Dedifferentiated amniotic fluid mesenchymal stem cell (primary cell): ENCODE data around the gene NOTCH2.
A peak's percentile ranks its signal among the peaks of the same experiment; 100 is the strongest.

Experiments used
- DNase-seq: peaks from one replicate; pipeline ENCODE4 v3.0.0-alpha.2; 2016; ENCODE audit errors: extremely low spot score

The NOTCH2 gene

GRCh38 chr1:119975006-119975405 lies 94.5 kb downstream of the NOTCH2 start:
- no peak for DNase-seq

GRCh38 chr1:119974013-119974412 lies 95.4 kb downstream of the NOTCH2 start:
- DNase-seq, result no peak

GRCh38 chr1:119971710-119972570 lies 97.5 kb downstream of the NOTCH2 start:
- DNase-seq, result no peak

- no peak for DNase-seq
These were observed 100.9 kb downstream of the NOTCH2 start for GRCh38 chr1:119968601-119969000.

GRCh38 chr1:119968068-119968492 lies 101.4 kb downstream of the NOTCH2 start:
- DNase-seq, result no peak

GRCh38 chr1:119966681-119967080 lies 102.8 kb downstream of the NOTCH2 start:
- no peak for DNase-seq

- DNase-seq, result peak; percentile 42
These were observed 103.4 kb downstream of the NOTCH2 start for GRCh38 chr1:119966020-119966419.

- peak; percentile 60 for DNase-seq
These were observed 104.6 kb downstream of the NOTCH2 start for GRCh38 chr1:119964673-119965363.

GRCh38 chr1:119962296-119962968 lies 107.0 kb downstream of the NOTCH2 start:
- no peak for DNase-seq

GRCh38 chr1:119960501-119960900 lies 109.0 kb downstream of the NOTCH2 start:
- DNase-seq, result no peak

GRCh38 chr1:119959268-119960220 lies 109.9 kb downstream of the NOTCH2 start:
- DNase-seq, result no peak

GRCh38 chr1:119958223-119958622 lies 111.2 kb downstream of the NOTCH2 start:
- no peak for DNase-seq

- DNase-seq, result no peak
These were observed 113.2 kb downstream of the NOTCH2 start for GRCh38 chr1:119956306-119956705.

- no peak for DNase-seq
These were observed 114.7 kb downstream of the NOTCH2 start for GRCh38 chr1:119954476-119955422.

GRCh38 chr1:119953266-119953998 lies 116.0 kb downstream of the NOTCH2 start:
- DNase-seq, result no peak

- DNase-seq, result no peak
These were observed 117.0 kb downstream of the NOTCH2 start for GRCh38 chr1:119952496-119952895.

- peak; percentile 88 for DNase-seq
These were observed 120.9 kb downstream of the NOTCH2 start for GRCh38 chr1:119948342-119949214.

- DNase-seq, result peak; percentile 65
These were observed 122.0 kb downstream of the NOTCH2 start for GRCh38 chr1:119947468-119947867.
